Stimulated activated CD8-positive, alpha-beta memory T cell treated with anti-CD3 and anti-CD28 coated beads, Interleukin-7, amount 100 ng/mL, for 48 hours (primary cell): Measurements from ENCODE around the gene SH3BGR.
"Not testable (repeated sequence)": the region's sequence is repeated elsewhere in the genome, so short reads cannot be mapped to it uniquely, and the experiment has no call there.

Experiments
- DNase-seq, 2 donors: peaks; one replicate each; pipeline ENCODE4 v3.0.0-alpha.2; 2020; ENCODE audit warnings: low read depth in 1 of 2; ENCODE audit errors: extremely low read depth in 1 of 2

Gene SH3BGR

GRCh38 chr21:39538453-39539042 is 86.8 kb downstream of the SH3BGR start:
- DNase-seq, result no peak

GRCh38 chr21:39540367-39540766 is 88.6 kb downstream of the SH3BGR start:
- not testable (repeated sequence) for DNase-seq

GRCh38 chr21:39542736-39543135 is 91.0 kb downstream of the SH3BGR start:
- DNase-seq, result no peak

GRCh38 chr21:39546522-39546921 is 94.8 kb downstream of the SH3BGR start:
- DNase-seq, result no peak

- no peak for DNase-seq
Measured at GRCh38 chr21:39552856-39553255, 101.1 kb downstream of the SH3BGR start.

GRCh38 chr21:39553331-39553730 is 101.6 kb downstream of the SH3BGR start:
- DNase-seq, result no peak

GRCh38 chr21:39555911-39556590 is 104.3 kb downstream of the SH3BGR start:
- DNase-seq, result no peak

- DNase-seq, result no peak
Measured at GRCh38 chr21:39559511-39559910, 107.7 kb downstream of the SH3BGR start.

GRCh38 chr21:39561140-39561539 is 109.4 kb downstream of the SH3BGR start:
- no peak for DNase-seq

- no peak for DNase-seq
Measured at GRCh38 chr21:39562791-39563770, 111.3 kb downstream of the SH3BGR start.

- DNase-seq, result no peak
Measured at GRCh38 chr21:39564200-39564599, 112.4 kb downstream of the SH3BGR start.
